B cell (primary cell): ENCODE data around the gene ARIH2. TPM values are rescaled to one million over a fixed set of nuclear protein-coding genes. Genes with fewer than 3 reads are reported as not detected.

ENCODE experiments used
- ATAC-seq: fragments of 200-7000 bp; cut with Tn5 transposase; one replicate; pipeline ENCODE4 v1.10.0; 2021; ENCODE audit warnings: low read depth, mild to moderate bottlenecking, moderate number of reproducible peaks, moderate library complexity
- CTCF ChIA-PET: fragments of 350-600 bp; sonication (Branson Sonifier 250); formaldehyde crosslinking; loops from one replicate; lab custom pipeline; 2021; ENCODE audit warnings: antibody characterized with exemption, inconsistent platforms; lab: Charles Lee
- POLR2A ChIA-PET: fragments of 350-600 bp; sonication (Branson Sonifier 250); formaldehyde crosslinking; loops from one replicate; lab custom pipeline; 2021; ENCODE audit warnings: antibody characterized with exemption; lab: Charles Lee
- DNase-seq: peaks from one replicate; pipeline ENCODE4 v3.0.0; 2013
- H2AFZ ChIP-seq: 2 replicates; pipeline ENCODE4 v1.6.1; 2012; ENCODE audit warnings: mild to moderate bottlenecking, low read depth, low read length; ENCODE audit not compliant: insufficient read depth, poor library complexity, severe bottlenecking
- H3K27ac ChIP-seq, 2 donors: 1 replicate in 1 of 2; 2 replicates in 1 of 2; pipeline ENCODE4 v1.5.1; 2012 to 2013; ENCODE audit warnings: low read length in 2 of 2, mild to moderate bottlenecking in 2 of 2, moderate library complexity in 1 of 2
- H3K27me3 ChIP-seq, 4 experiments: fragments of 200-600 bp in 1 of 4; sonication (generic) in 1 of 4; replicated peaks in 1 of 4; 1 replicate in 2 of 4; 2 replicates in 2 of 4; pipeline versions ENCODE4 v1.6.1 to v1.7.0; 2013 to 2016; ENCODE audit warnings: low read length in 3 of 4, mild to moderate bottlenecking in 2 of 4, mixed read lengths in 1 of 4, moderate library complexity in 1 of 4; ENCODE audit not compliant: insufficient read depth in 4 of 4, control insufficient read depth in 3 of 4; ENCODE audit errors: control extremely low read depth in 1 of 4
- H3K36me3 ChIP-seq, 2 experiments: replicated peaks in 1 of 2; 1 replicate in 1 of 2; 2 replicates in 1 of 2; pipeline versions ENCODE4 v1.6.1 to v1.7.1; 2013; ENCODE audit warnings: low read length in 1 of 2; ENCODE audit not compliant: insufficient read depth in 2 of 2, control insufficient read depth in 1 of 2; ENCODE audit errors: control extremely low read depth in 1 of 2, extremely low read depth in 1 of 2
- H3K4me1 ChIP-seq, 2 donors: fragments of 200-600 bp in 1 of 2; sonication (generic) in 1 of 2; 1 replicate in 1 of 2; 2 replicates in 1 of 2; pipeline versions ENCODE4 v1.5.1 to v1.6.1; 2013 to 2017; ENCODE audit warnings: low read length in 2 of 2; ENCODE audit not compliant: control insufficient read depth in 2 of 2, insufficient read depth in 2 of 2
- H3K4me2 ChIP-seq: replicated peaks from 2 replicates; pipeline ENCODE3; 2012; ENCODE audit warnings: mild to moderate bottlenecking, low read depth, low read length; ENCODE audit not compliant: poor library complexity, severe bottlenecking
- H3K4me3 ChIP-seq, 5 experiments: fragments of 200-600 bp in 1 of 5; sonication (generic) in 1 of 5; 1 replicate in 3 of 5; 2 replicates in 2 of 5; pipeline versions ENCODE4 v1.5.1 to v1.7.0; 2011 to 2016; ENCODE audit warnings: low read length in 4 of 5, mild to moderate bottlenecking in 4 of 5, low read depth in 2 of 5, control low read depth in 1 of 5, moderate library complexity in 1 of 5; ENCODE audit not compliant: insufficient read depth in 1 of 5; ENCODE audit errors: control extremely low read depth in 1 of 5, extremely low read depth in 1 of 5
- H3K79me2 ChIP-seq: fragments of 200-600 bp; sonication (generic); one replicate; pipeline ENCODE4 v1.6.0; 2016; ENCODE audit warnings: low read length; ENCODE audit not compliant: control insufficient read depth, insufficient read depth
- H3K9ac ChIP-seq: fragments of 200-600 bp; sonication (generic); 2 replicates; pipeline ENCODE4 v1.6.1; 2017; ENCODE audit warnings: mild to moderate bottlenecking, low read length, moderate library complexity
- H3K9me3 ChIP-seq, 3 donors: one replicate each; pipeline versions ENCODE4 v1.6.1 to v1.7.1; 2013; ENCODE audit warnings: low read length in 2 of 3; ENCODE audit not compliant: control insufficient read depth in 2 of 3, insufficient read depth in 1 of 3; ENCODE audit errors: control extremely low read depth in 1 of 3
- H4K20me1 ChIP-seq: 2 replicates; pipeline ENCODE4 v1.6.0; 2012; ENCODE audit warnings: mild to moderate bottlenecking, low read length; ENCODE audit not compliant: insufficient read depth, control insufficient read depth, poor library complexity, severe bottlenecking
- H3K27ac Mint-ChIP-seq: one replicate; pipeline ENCODE4 v1.8.0; 2021; ENCODE audit warnings: mixed read lengths
- H3K27me3 Mint-ChIP-seq: one replicate; pipeline ENCODE4 v1.8.0; 2021; ENCODE audit warnings: mixed read lengths
- H3K4me1 Mint-ChIP-seq: one replicate; pipeline ENCODE4 v1.8.0; 2021; ENCODE audit warnings: mixed read lengths
- H3K4me3 Mint-ChIP-seq: one replicate; pipeline ENCODE4 v1.8.0; 2021; ENCODE audit warnings: mixed read lengths
- H3K9me3 Mint-ChIP-seq: one replicate; pipeline ENCODE4 v1.8.0; 2022; ENCODE audit warnings: mixed read lengths; ENCODE audit not compliant: insufficient read depth
- EZH2 ChIP-seq: IDR thresholded peaks from 2 replicates; pipeline ENCODE4 v1.6.1; 2012; ENCODE audit warnings: borderline replicate concordance, low read depth, mild to moderate bottlenecking, moderate library complexity, low read length; ENCODE audit not compliant: insufficient read depth, poor library complexity, severe bottlenecking
- WGBS: methylation state at CpG from one replicate; pipeline ENCODE4 v1.1.5; 2013; ENCODE audit warnings: missing lambda C conversion rate; ENCODE audit not compliant: insufficient coverage; 5-methylcytosine and 5-hydroxymethylcytosine counted together
- intact Hi-C: fragments of 100-400 bp; cut with micrococcal nuclease; formaldehyde crosslinking; loops from one replicate; pipeline ENCODE4 v1.10.0; 2022
- polyA plus RNA-seq: library from polyadenylated mRNA; depleted of rRNA; stranded (reverse); fragments of >200 nt; gene quantifications from 2 replicates; pipeline ENCODE4 v1.2.3, GENCODE V29; 2012
- total RNA-seq, 2 donors: library from RNA; stranded (reverse); fragments of 120-200 nt in 1 of 2; gene quantifications; 1 replicate in 1 of 2; 2 replicates in 1 of 2; pipeline versions ENCODE4 v1.2.3 to v1.2.4, GENCODE V29; 2013 to 2022
- TF ChIP-seq, protein P1 (sequence below): fragments of 200-600 bp; IDR thresholded peaks from one replicate; pipeline ENCODE4 v1.8.0; 2022; ENCODE audit warnings: antibody characterized with exemption, mild to moderate bottlenecking

The ARIH2 gene
- total and polyA plus RNA-seq, 2 donors (not counting 1 experiment from before 2014, with no cell fraction given), result 114 to 148 TPM

DNA sequence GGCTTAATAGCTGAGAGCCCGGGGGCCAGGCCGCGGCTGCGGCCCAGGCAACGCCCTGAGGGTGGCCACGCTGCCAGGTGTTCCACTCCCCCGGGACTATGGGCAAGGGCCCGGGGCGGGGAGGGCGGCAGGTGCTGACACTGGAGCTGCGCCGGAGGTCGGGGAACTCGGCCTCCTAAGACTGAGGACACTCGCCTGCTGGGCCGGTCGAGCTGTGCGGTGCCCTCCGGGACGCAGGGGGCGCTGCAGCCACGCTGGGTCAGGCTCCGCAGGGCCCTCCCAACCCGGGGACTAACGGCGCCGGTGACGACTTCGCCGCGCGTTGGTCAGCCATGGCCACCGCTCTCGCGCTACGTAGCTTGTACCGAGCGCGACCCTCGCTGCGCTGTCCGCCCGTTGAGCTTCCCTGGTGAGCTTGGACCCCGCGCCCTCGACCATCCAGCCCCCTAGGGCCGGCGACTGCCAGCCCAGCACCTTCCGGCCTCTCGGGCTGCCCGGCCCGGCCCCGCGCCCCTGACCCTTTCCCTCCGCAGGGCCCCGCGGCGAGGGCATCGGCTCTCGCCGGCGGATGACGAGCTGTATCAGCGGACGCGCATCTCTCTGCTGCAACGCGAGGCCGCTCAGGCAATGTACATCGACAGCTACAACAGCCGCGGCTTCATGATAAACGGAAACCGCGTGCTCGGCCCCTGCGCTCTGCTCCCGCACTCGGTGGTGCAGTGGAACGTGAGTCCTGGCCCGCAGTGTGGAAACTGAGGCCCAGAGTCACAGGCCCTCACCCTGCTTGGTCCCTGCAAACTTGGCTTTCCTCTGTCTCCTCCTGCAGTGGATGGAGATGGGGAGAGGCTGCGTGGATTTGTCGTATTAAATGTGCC lies 103.4 kb downstream of the ARIH2 start, which contains the start of gene NDUFAF3:
Gene NDUFAF3 (plus strand): TSS at position 309 of the 875 bp plus-strand sequence. CDS start 24 bp downstream, at position 333.
- DNase-seq (peak; percentile 96), ATAC-seq (peak; percentile 66)
- no peaks in the 10 kb centered on the region for H3K9me3 Mint-ChIP-seq
- Histone ChIP-seq H3K79me2 (peaks cover 45% of the 10 kb centered on the region), H3K36me3 (peaks cover 0 to 36% of the 10 kb centered on the region in 2 experiments), H2AFZ (peak within 1 kb of the TSS; percentile 89), H3K9ac (peak within 1 kb of the TSS; percentile 98), H3K4me1 (peaks cover 36 to 60% of the 10 kb centered on the region in 2 donors), H3K9me3 (no peaks in the 10 kb centered on the region), H3K27me3 (no peaks in the 10 kb centered on the region), H4K20me1 (peaks cover 4% of the 10 kb centered on the region), H3K4me3 (peak within 1 kb of the TSS; percentile 66 to 92 (median 89)), H3K4me2 (peak within 1 kb of the TSS; percentile 98), H3K27ac (peak within 1 kb of the TSS; percentile 96 to 98)
- peaks cover 65% of the 10 kb centered on the region for H3K4me1 Mint-ChIP-seq
- peak within 1 kb of the TSS; percentile 96 for H3K4me3 Mint-ChIP-seq
- H3K27ac Mint-ChIP-seq, result peak within 1 kb of the TSS; percentile 97
- intact Hi-C loops, result loop anchor here (1.0 to 10.0 kb wide), 8 partner anchors 7 to 465 kb away; partner anchors contain the start of genes ARIH2, DAG1, IMPDH2 and IP6K2
- ChIA-PET POLR2A (interaction anchor here (0.5 to 6.4 kb wide), 13 partner anchors 7 to 1529 kb away, joined by 3 to 116 read pairs (median 9); partner anchors contain the start of genes ARIH2, IMPDH2, P4HTM and QRICH1), CTCF (interaction anchor here (0.6 to 3.7 kb wide), 14 partner anchors 10 to 318 kb away, joined by 3 to 52 read pairs (median 4); partner anchors contain the start of genes ARIH2, P4HTM, QRICH1 and USP4)
- WGBS, result under 1% methylated on average over 81 of the region's 83 CpGs
- no peak for TF ChIP-seq EZH2
- TF ChIP-seq, protein P1, sequence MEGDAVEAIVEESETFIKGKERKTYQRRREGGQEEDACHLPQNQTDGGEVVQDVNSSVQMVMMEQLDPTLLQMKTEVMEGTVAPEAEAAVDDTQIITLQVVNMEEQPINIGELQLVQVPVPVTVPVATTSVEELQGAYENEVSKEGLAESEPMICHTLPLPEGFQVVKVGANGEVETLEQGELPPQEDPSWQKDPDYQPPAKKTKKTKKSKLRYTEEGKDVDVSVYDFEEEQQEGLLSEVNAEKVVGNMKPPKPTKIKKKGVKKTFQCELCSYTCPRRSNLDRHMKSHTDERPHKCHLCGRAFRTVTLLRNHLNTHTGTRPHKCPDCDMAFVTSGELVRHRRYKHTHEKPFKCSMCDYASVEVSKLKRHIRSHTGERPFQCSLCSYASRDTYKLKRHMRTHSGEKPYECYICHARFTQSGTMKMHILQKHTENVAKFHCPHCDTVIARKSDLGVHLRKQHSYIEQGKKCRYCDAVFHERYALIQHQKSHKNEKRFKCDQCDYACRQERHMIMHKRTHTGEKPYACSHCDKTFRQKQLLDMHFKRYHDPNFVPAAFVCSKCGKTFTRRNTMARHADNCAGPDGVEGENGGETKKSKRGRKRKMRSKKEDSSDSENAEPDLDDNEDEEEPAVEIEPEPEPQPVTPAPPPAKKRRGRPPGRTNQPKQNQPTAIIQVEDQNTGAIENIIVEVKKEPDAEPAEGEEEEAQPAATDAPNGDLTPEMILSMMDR, result peak; percentile 95
- no peaks in the 10 kb centered on the region for H3K27me3 Mint-ChIP-seq
